Ovary (tissue), 3 donors: Measurements from ENCODE around the gene NEDD4L.

Experiments used
- CTCF ChIP-seq, 3 donors: fragments of 450-650 bp in 2 of 3; fragments of 200-600 bp in 1 of 3; IDR thresholded peaks; one replicate each; pipeline versions ENCODE4 v1.5.1 to v1.8.0; 2016 to 2022; ENCODE audit warnings: antibody characterized with exemption in 3 of 3, mild to moderate bottlenecking in 1 of 3
- EP300 ChIP-seq: sonication (generic); formaldehyde crosslinking; IDR thresholded peaks from one replicate; pipeline ENCODE4 v1.6.1; 2017; ENCODE audit warnings: antibody characterized with exemption
- POLR2A ChIP-seq: fragments of 450-650 bp; IDR thresholded peaks from one replicate; pipeline ENCODE4 v1.6.1; 2017; ENCODE audit warnings: antibody characterized with exemption, mild to moderate bottlenecking, moderate library complexity
- donor health status: DM: no; HTN: no; CAD: no.

GRCh38 chr18:58379443-58379842 is 335.4 kb downstream of the NEDD4L start:
- no peak for TF ChIP-seq CTCF (IDR thresholded peaks at IDR 0.05)
- no peak for TF ChIP-seq EP300
- TF ChIP-seq POLR2A: no peak
